ENCODE data around the gene VWA1.
"Not testable (repeated sequence)": the region's sequence is repeated elsewhere in the genome, so short reads cannot be mapped to it uniquely, and the experiment has no call there.

VWA1 gene

DNA sequence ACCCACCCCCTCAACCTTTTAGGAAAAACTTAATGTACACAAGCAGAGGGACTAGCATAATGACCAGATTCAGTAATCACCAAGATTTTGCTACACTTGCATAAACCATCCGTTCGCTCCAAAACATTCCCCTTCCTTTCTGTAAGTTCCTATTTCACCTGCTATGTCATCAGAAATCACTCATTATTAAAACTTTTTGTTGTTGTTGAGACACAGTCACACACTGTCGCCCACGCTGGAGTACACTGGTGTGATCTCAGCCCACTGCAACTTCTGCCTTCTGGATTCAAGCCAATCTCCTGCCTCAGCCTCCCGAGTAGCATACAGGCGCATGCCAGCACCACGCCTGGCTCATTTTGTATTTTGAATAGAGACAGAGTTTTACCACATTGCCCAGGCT, 31.8 kb upstream of the VWA1 start:
- no peak overlapping the region for H3K4me3 ChIP-seq (replicated peaks in 1 of 2; ENCODE audit: low read depth in 2 of 2, low read length in 2 of 2)
- DNase-seq (ENCODE audit: low read depth in 2 of 2), result no peak
- TF ChIP-seq, protein P1, sequence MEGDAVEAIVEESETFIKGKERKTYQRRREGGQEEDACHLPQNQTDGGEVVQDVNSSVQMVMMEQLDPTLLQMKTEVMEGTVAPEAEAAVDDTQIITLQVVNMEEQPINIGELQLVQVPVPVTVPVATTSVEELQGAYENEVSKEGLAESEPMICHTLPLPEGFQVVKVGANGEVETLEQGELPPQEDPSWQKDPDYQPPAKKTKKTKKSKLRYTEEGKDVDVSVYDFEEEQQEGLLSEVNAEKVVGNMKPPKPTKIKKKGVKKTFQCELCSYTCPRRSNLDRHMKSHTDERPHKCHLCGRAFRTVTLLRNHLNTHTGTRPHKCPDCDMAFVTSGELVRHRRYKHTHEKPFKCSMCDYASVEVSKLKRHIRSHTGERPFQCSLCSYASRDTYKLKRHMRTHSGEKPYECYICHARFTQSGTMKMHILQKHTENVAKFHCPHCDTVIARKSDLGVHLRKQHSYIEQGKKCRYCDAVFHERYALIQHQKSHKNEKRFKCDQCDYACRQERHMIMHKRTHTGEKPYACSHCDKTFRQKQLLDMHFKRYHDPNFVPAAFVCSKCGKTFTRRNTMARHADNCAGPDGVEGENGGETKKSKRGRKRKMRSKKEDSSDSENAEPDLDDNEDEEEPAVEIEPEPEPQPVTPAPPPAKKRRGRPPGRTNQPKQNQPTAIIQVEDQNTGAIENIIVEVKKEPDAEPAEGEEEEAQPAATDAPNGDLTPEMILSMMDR (IDR thresholded peaks at IDR 0.05; ENCODE audit: low read depth, low read length), result no peak

DNA sequence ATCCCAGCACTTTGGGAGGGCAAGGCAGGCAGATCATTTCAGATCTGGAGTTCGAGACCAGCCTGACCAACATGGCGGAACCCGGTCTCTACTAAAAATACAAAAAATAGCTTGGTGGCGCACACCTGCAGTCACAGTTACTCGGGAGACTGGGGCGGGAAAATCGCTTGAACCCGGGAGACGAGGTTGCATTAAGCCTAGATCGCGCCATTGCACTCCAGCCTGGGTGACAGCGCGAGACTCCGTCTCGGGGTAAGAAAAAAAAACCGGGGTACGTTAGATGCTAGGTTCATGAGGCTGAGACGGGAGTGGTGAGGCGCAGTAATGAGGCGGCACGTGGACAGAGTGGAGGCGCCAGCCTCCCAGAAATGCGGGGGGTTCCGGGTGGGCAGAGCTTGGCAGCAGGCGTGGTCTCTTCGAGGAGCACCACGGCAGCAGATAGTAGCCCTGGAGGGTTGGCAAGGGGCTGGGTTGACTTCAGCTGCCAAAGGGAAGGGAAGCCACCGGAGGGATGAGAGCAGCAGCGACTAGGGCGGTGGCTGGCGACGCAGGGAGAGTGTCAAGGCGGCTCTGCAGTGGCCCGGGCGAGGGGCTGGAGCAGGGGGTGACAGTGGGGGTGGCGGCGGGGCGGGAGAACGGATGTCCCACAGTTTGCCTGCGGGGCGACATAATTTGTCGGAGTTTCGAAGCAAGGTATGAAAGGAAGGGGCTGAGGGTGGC, 29.2 kb upstream of the VWA1 start:
- H3K4me3 ChIP-seq (replicated peaks in 1 of 2; ENCODE audit: low read depth in 2 of 2, low read length in 2 of 2), result peak overlapping the region; percentile 77 to 85
- no peak for DNase-seq (ENCODE audit: low read depth in 2 of 2)
- TF ChIP-seq, protein P1 (IDR thresholded peaks at IDR 0.05; ENCODE audit: low read depth, low read length), result no peak

DNA sequence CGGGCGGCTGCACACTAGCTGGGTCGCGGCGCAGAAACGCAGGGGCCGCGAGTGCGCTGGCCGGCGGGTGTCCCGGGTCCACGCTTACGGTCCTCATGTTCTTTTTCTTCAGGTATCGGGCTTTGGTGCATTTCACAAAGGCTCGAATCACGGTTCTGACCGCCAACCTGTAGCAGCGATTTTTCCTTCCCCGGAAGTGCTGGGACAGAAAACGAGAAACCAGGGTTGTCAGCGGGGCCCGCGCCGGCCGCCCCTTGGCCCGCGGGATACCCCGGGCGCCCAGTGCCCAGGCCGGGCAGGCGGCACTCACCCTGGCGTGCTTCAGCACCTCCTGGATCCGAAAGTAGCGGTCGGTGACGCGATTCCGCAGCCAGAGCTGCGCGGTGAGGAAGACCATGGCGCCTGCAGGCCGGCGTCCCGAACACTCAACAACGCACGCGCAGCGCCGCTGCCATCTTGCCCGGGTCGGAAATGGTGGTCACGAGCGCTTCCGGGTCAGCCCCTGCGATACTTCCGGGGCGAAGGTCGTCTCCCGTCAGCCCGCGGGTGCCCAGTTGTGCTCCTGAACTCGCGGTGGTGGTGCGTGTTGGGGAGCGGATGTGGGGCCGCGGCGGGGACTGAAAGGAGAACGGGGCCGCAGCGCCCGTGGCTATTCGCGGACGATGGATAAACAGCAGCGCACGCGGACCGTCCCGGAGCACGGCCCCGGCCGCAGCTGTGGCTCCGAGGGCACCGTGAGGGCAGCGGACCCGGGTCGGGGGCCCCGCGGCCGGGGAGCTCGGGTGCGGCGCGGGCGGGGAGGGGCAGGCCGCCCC, 28.5 kb upstream of the VWA1 start, which contains the start of gene MRPL20:
Gene MRPL20, minus strand, starts transcription at position 473 of the 815 bp plus-strand sequence. Its CDS starts 76 bp downstream, at position 397.
- TF ChIP-seq, protein P1 (IDR thresholded peaks at IDR 0.05; ENCODE audit: low read depth, low read length), result no peak
- H3K4me3 ChIP-seq (replicated peaks in 1 of 2; ENCODE audit: low read depth in 2 of 2, low read length in 2 of 2), result peak within 1 kb of the TSS; percentile 77 to 85
- peak; percentile 87 to 91 for DNase-seq (ENCODE audit: low read depth in 2 of 2)

DNA sequence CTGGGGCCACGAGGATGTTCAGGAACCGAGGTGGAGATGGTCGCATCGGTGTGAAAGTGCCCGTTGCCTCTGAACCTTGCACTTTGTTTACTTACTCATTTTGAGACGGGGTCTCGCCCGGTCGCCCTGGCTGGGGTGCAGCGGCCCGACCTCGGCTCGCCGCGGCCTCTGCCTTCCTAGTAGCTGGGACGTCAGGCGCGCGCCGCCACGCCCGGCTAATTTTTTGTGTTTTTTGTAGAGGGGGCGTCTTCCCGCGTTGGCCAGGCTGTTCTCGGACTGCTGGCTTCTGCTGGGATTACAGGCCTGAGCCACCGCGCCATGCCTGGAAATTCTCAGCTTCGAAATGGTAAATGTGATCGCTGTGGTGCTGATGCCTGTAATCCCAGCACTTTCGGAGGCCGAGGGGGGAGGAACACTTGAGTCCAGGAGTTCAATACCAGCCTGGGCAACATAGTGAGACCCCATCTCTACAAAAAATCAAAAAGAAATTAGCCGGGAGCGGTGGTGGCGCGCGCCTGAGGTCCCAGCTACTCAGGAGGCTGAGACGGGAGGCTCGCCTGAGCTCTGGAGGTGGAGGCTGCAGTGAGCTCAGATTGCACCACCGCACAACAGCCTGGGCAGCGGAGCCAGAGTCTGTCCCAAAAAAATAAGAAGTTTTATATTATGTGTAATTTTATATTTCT, 27.7 kb upstream of the VWA1 start:
- DNase-seq (ENCODE audit: low read depth in 2 of 2), result peak; percentile 48 to 53
- peak overlapping the region; percentile 77 to 85 for H3K4me3 ChIP-seq (replicated peaks in 1 of 2; ENCODE audit: low read depth in 2 of 2, low read length in 2 of 2)
- TF ChIP-seq, protein P1 (IDR thresholded peaks at IDR 0.05; ENCODE audit: low read depth, low read length), result peak; percentile 18

DNA sequence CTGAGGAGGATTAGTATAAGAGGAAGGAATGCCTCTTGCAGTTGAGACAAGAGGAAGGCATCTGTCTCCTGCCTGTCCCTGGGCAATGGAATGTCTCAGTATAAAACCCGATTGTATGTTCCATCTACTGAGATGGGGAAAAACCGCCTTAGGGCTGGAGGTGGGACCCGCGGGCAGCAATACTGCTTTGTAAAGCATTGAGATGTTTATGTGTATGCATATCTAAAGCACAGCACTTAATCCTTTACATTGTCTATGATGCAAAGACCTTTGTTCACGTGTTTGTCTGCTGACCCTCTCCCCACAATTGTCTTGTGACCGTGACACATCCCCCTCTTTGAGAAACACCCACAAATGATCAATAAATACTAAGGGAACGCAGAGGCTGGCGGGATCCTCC, 25.3 kb upstream of the VWA1 start:
- not testable (repeated sequence) for DNase-seq (ENCODE audit: low read depth in 2 of 2); H3K4me3 ChIP-seq (replicated peaks in 1 of 2; ENCODE audit: low read depth in 2 of 2, low read length in 2 of 2)

DNA sequence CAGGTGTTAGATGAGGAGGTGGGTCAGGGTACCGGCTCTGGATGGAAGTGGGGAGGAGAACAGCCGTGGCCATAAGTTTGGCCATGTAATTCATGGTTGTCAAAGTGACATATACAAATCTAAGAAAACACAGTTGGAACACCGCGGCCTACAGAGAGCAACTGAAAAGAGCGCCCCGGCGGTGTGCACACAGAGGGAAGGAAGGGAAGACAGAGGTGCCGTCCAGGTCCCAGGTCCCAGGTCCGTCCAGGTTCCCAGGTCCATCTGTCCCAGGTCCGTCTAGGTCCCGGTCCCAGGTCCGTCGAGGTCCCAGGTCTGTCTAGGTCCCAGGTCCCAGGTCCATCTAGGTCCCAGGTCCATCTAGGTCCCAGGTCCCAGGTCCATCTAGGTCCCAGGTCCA, 23.9 kb upstream of the VWA1 start:
- no peak overlapping the region for H3K4me3 ChIP-seq (replicated peaks in 1 of 2; ENCODE audit: low read depth in 2 of 2, low read length in 2 of 2)
- TF ChIP-seq, protein P1 (IDR thresholded peaks at IDR 0.05; ENCODE audit: low read depth, low read length), result no peak
- no peak for DNase-seq (ENCODE audit: low read depth in 2 of 2)

DNA sequence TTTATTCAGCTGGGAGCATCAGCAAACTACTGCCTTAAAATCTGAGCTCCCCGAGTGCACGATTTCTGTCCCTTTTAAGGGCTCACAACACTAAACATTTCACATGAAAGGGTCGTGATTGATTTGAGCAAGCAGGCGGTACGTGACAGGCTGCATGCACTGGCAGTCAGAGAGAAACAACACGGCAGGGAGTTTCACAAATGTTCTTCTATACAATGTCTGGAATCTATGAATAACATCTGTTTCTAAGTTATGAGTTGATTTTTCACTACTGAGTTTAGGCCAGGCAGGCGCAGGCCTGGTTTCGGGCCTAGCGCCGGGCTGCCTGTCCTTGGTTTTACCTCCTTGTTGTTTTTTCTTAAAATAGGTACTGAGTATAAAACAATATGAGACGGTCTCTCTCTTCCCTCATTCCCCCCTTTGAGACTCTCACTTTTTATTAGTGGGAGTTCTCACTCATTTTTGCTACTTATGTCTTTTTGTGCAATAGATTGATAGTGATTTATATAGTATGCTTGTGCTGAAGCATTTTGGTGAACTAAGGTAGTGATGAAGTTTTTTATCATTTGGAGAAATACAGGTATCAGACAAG, 23.1 kb upstream of the VWA1 start:
- not testable (repeated sequence) for H3K4me3 ChIP-seq (replicated peaks in 1 of 2; ENCODE audit: low read depth in 2 of 2, low read length in 2 of 2); DNase-seq (ENCODE audit: low read depth in 2 of 2)
